Fibroblast of skin of back (primary cell): Measurements from ENCODE around the gene MRPS9.

Source experiments
- DNase-seq: peaks from one replicate; pipeline ENCODE4 v3.0.0-alpha.2; 2013

The MRPS9 gene

DNA sequence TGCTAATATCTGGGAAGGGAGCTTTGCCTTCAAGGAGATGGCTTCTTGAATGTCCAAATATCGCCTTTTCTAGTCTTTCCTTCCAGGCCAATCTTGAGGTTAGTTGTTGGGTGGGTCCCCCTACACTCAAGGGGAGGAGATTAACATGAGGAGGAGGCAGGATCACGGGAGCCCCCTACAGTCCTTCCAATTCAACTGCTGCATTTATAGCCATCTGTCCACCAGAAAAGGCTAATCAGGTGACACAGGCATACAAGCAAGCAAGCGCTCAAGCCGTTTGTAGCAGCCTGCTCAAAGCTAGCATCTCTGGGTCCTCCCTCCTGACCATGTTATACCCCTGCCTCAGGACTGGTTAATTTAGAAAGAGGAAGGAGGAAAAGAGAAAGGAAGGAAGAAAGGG, 87.6 kb downstream of the MRPS9 start:
- no peak for DNase-seq

DNA sequence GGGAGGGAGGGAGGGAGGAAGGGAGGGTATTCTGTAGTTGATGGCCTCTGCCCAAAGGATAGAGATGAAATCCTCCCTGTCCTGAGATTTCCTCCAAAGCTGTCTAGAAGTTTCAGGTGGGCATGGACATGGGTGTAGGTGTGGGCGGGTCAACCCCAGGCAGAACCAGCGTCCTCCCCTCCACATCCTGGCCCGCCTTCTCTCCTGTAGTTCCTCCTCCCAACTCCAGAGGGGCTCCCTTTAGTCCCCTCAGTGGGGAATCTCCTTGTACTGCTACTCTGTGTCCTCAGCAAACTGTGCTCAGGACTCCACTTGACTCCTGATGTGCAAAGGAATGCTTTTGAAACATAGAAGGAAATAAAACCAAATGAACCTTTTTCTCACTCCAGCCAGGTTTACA, 88.1 kb downstream of the MRPS9 start:
- no peak for DNase-seq

DNA sequence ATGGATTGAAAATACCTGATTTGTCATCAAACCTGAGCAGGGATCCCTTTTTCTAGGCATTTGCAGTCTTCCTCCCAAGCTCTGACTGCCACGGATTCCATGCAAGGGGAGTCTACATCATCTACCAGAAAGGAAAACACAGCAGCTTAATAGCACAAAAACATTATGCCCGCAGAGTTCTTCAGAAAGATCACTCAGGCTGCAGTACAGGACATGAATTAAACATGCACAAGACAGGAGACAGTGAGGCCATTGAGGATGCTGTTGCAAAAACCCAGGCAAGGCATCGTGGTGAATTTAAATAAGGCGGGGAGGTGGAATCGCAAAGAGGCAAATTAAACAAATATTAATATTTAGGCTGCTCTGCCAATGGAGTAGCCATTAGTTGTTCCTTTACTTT, 88.5 kb downstream of the MRPS9 start:
- no peak for DNase-seq

DNA sequence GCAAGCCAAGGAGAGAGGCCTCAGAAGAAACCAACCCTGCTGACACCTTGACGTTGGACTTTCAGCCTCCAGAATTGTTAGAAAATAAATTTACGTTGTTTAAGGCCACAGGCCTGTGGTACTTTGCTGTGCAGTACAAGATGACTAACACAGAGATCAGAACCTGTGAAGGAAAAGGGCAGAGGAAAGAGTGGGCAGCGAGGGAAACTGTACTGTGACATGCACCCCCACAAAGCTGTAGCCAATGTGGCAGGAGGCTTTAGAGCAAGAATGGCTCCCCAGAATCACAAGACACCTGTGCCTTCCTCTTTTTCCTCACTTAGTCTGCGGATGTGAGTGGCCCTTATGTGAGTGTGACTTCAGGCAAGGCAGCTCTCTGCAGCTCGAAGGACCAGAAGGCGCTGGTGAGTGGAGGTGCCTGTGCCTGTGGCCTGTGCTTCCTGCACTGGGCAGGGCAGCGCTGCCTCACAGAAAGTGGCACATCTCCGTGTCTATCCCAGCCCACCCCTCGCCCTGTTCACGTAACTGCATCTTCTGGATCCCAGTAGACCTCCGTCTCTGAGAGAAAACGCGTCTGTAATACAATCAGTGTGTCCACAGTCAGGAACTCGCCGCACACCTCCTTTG, 89.5 kb downstream of the MRPS9 start:
- DNase-seq = no peak

DNA sequence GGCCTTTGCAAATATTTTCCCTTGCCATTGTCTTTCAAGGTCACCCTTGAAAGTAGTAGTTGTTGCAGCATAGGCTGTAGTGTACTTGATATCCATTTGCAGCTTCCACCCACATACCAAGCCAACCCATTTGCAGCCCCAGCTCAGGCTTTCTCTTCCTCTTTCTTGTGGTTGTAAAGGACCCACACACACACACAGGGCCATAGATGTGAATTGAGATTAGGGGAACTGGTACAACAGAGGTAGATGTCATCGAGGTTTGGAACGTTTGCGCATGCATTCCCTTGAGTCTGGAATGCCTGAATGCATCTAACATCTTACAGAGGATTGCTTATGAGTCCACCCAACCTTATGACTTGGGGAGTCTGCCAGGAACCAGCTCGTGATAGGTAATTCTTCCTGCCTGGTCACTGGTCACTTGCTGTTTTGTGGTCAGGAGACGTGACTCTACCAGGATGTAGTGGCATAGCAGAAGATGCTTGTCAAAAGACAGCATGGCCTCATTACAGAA, 91.9 kb downstream of the MRPS9 start:
- no peak for DNase-seq

DNA sequence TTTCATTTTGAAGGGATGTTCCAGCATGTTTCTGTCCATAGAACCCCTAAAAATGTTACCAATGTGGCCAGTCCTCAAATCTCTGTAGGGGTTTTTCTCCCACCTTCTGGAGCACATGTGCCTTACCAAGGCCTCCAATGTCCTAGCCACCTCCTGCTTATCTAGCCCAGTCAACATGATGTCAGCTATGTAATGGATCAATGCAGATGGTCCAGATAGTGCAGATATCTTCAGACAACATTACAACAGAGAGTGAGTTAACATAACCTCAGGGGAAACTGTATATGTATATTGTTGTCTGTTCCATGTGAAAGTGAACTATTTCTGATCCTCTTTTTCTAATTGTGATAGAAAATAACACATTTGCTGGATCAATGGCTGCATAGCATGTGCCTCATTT, 92.7 kb downstream of the MRPS9 start:
- DNase-seq = no peak

DNA sequence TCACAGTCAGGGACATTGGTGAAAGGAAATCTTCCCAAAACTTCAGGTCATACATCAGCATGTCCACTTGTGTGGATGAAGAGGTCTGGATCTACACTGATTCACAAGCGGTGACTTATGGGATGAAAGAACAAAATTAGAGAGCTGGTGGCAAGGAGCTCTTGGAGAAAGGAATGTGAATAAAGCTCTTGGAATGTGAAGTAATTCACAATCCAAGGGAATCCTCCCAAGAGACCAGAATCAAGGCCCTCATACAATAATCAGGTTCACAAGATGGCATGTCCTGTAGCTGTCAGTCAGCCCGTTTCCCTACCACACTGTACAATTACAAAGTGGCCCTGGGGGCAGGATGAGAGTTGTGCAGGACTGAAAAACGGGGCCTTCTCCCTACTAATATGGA, 96.2 kb downstream of the MRPS9 start:
- DNase-seq = peak; percentile 65

DNA sequence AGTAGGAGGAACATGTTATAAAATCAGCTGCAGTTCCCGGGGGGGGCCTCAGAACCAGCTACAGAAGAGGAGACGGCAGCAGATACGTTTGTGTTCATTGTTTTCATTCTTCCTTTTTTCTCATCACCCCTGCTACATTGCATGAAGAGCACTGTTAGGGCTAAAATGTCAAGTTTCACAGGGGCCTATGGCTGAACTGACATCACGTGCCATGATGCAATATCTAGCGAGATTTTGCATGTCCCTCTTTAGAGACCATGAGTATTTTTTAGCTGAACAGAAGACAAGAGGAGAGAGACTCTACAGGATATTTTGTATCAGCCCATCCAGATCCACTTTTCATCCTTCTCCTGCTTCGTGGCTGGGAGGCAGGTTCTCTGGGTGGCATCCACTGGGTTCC, 97.6 kb downstream of the MRPS9 start:
- no peak for DNase-seq

DNA sequence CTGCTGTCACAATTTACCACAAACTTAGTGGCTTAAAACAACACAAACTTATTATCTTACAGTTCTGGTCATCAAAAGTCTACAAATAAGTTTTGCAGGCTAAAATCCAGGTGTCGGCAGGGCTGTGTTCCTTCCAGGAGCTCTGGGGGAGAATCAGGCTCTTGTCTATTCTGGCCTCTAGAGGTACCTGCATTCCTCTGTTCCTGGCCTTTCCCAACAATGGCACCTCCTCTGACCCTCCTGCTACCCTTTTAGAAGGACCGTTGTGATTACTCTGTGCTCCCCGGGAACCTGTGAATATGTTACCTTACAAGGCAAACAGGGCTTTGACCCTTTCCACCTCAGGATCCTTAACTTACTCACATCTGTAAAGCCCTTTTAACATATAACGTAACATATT, 98.5 kb downstream of the MRPS9 start:
- DNase-seq = no peak

DNA sequence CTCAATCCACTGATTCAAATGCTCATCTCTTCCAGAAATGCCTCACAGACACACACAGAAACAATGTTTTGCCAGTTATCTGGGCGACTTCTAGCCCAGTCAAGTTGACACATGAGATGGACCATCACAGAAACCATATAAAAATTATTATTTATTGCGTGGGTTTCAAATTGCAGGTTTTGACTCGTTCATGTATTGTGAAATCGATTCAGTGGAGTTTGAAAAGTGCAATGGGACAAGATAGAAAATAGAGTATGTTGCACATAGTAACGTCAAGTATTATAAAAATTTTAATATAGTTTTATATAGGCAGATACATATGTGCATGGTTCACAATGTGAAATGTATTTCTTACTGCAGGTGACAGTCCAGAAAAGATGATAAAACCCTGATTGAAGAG, 100.8 kb downstream of the MRPS9 start:
- no peak for DNase-seq

DNA sequence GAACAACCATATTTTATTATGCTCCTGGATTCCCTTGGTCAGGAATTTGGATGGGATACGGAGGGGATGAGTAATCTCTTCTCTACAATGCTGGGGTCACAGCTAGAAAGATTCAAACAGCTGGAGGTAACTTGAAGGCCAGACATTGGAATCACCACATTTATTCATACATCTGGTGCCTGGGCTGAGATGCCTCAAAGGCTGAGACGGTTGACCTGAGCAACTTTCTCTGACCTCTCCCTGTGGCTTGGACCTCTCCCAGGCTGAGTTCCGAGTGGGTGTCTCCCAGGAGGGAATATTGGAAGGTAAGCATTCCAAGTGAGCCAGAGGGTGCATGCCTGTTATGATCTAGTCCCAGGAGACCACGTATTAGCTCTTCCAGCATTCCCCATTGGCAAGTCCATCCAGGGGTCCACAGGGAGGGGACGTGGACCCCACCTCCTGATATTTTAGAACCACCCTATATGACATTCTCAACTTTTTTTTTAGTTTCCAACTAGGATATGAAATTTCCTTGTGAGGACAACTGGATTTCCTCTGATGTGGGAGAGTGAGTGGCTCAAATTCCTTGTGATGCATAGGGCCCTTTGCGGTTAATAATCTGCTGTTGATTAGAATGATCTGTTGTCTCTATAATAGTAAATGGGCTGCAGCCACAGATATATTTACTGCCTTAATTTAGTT, 101.8 kb downstream of the MRPS9 start:
- DNase-seq = no peak

DNA sequence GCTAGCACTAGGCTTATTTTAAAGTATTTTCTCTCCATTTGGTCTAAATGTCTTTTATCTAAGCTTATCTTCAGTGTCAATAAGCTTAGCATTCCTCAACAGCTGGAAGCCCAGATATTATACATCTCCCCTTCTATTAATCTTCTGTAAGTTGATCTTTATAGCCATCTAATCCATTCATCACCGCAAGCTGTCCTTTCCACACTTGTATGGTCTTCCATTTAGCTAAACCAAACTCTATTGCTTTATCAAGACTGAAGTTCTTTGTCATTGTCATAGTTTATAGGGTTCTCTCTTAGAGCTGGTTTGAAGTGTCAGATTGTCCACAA, 102.3 kb downstream of the MRPS9 start:
- no peak for DNase-seq

DNA sequence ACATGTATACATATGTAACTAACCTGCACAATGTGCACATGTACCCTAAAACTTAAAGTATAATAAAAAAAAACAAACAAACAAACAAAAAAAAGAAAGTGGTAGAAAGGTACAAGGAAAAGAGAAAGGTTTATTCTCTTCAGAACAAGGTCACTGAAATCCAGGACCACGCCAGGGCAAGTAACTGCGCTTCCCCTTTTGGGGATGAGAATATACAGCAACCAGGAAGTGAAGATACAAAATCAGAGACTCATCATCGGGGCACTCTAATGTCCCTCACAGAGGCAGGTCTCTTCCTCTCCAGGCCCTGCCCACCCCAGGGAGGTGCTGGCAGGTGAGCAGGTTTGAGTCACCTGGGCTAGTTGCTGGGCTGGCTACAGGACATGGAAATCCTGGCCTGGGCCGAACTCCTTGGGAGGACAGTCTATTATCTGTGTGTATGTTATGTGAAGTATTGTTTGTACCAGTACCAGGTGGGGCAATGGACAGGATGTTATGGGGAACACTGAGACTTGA, 103.3 kb downstream of the MRPS9 start:
- no peak for DNase-seq

DNA sequence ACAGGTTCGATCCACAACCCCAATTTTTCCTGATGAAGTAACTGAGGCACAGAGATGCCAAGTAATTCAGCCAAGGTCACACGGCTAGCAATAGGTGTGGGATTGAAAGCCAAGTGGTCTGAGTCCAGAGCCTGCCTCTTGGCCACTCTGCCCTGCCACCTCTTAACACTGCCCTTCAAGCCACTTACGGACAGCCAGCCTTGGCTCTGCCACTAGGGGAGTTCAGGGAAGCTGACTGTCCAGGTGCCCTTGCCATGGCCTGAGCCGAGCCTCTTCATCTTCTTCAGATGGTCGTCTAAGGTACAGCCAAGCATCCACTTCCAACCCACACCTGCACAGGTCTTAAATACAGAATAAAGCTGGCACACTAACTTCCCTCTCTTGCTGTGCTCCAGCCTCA, 104.4 kb downstream of the MRPS9 start:
- DNase-seq = no peak

DNA sequence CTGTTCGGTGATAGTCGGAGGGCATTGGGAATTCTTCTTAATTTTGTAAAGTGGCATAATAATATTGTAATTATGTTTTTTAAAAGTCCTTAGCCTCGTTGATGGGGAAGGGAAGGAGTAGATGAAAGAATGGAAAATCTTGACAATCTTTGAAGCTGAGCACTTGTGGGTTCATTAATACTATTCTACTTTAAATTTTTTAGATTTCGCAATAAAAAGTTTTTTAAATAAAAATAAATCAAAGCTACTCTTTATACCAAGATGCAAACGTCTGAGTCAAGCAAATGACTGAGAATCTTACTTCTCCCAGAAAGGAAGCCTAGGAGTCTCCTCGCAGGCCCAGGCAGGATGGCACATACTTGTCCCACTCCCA, 105.2 kb downstream of the MRPS9 start:
- DNase-seq = no peak

DNA sequence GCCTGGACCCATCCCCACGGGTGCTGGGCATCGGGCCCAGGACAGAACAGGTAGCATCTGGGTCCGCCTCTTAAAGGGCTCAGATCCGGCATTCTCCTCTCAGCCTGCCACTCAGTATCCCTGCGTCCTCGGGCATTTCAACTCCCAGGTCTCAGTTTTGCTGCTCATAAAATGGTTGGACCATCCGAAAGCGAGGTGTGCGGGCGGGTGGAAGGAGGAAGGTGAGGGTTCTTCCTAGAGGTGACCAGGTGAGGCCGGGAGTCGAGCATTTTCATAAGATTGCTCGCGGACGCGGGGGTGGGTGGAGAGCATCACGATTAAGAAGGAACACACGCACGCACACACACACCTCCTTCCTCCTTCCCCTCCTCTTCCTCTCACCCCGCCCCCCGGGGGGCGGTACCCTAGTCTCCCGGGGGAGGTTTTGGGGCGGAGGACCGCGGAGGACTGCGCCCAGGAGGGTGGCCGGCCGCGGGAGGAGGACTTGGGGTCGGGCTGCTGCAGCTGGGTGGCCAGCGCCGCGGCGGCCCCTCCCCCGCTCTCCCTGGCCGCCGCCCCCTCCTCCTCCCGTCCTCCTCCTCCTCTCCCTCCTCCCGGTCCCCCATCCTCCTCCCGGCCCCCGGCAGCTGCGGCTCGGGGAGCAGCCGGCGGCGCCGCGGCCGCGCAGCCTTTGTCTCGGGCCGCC, 105.7 kb downstream of the MRPS9 start:
- DNase-seq = peak; percentile 9

DNA sequence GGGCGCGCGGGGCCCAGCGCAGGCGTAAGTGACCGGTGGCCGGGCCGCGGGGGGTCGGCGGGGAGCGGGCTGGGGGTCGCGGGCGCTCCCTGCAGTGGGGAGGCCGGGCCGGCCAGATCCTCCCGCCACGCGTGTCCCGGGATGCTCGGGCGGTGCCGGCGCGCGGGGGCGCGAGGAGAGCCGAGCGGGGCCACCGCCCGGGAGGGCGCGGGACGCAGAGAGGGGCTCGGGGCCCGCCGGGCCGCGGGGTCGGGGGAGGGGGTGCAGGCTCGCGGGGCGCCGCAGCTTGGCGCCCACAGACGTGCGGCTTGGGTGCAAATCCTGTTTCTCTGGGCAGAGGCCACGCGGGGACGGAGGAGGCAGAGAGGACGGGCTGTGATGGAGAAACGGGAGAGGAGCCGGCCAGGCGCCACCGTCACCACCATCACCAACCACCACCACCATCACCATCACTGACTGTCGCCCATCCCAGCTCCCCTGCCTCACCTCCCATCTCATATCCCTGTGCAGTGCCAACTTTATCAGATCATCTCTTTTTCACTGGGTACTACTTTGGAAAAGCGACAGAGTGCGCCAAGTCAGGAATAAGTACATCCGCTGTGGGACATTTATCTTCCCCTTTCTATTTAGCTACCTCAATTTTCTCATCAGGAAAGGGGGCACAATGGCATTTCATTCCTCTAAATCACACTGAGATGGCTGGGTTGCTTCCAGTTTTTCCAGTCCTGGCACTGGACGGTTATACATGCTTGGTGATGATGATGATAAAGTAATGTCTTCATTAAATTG, 106.5 kb downstream of the MRPS9 start:
- no peak for DNase-seq

DNA sequence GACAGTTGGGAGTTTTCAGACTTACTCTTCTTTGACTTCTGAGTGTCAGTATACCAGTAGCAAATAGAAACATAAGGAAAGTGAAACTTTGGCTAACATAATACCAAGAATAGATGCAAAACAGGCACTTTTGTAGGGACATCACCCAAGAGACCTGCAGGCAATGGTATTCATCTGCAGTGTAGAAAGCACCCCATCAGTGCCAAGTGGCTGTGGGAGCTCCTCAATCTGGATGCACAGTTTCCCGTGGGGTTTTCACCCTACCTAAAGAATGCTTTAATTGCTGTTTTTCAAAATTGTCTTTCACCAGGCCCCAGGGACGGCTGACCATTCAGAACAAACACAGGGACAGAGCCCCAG, 107.1 kb downstream of the MRPS9 start:
- no peak for DNase-seq

DNA sequence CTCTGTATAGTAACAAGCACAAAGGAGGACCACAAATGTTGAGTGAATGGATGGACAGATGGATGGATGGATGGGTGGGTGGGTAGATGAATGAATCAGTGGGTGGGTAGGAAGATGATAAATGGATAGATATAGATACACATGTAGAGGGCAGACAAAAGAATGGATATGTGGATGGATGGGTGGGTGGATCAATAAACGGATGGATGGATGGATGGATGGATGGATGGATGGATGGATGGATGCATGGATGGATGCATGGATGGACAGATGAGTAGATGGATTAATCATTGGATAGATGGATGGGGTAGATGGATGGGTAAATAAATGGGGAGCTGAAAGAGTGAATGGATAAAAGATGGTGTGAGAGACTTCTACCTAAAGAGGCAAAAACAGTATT, 111.4 kb downstream of the MRPS9 start:
- no peak for DNase-seq
